Stimulated activated CD8-positive, alpha-beta memory T cell treated with anti-CD3 and anti-CD28 coated beads, Interleukin-4, amount 100 ng/mL, for 1 hour (primary cell): ENCODE results near the gene LZTS2.

Experiments used
- DNase-seq, 2 donors: peaks; one replicate each; pipeline ENCODE4 v3.0.0-alpha.2; 2020; ENCODE audit warnings: low read depth in 2 of 2, low spot score in 1 of 2

Gene LZTS2

GRCh38 chr10:100978121-100978900 is 21.3 kb upstream of the LZTS2 start:
- DNase-seq: no peak

GRCh38 chr10:100978901-100979195 is 20.8 kb upstream of the LZTS2 start:
- no peak for DNase-seq

GRCh38 chr10:100979791-100980272 is 19.8 kb upstream of the LZTS2 start:
- DNase-seq: no peak

- DNase-seq: no peak
These were observed 19.3 kb upstream of the LZTS2 start for GRCh38 chr10:100980311-100980710.

GRCh38 chr10:100980711-100981110 is 18.9 kb upstream of the LZTS2 start:
- no peak for DNase-seq

- no peak for DNase-seq
These were observed 18.3 kb upstream of the LZTS2 start for GRCh38 chr10:100981178-100981772.

GRCh38 chr10:100982916-100983830 is 16.4 kb upstream of the LZTS2 start:
- DNase-seq: no peak

GRCh38 chr10:100983868-100984671 is 15.5 kb upstream of the LZTS2 start:
- DNase-seq: no peak

GRCh38 chr10:100984672-100985177 is 14.9 kb upstream of the LZTS2 start:
- no peak for DNase-seq

- DNase-seq: no peak
These were observed 14.3 kb upstream of the LZTS2 start for GRCh38 chr10:100985336-100985735.

GRCh38 chr10:100986623-100986951 is 13.0 kb upstream of the LZTS2 start:
- no peak for DNase-seq

GRCh38 chr10:100986952-100987684 is 12.5 kb upstream of the LZTS2 start, which contains the start of the genes MRPL43 and TWNK:
MRPL43 (minus strand) TSS chr10:100987497; CDS start chr10:100987443, 54 bp downstream.
TWNK (plus strand) TSS chr10:100987543; CDS start chr10:100988211, 668 bp downstream.
- peak in 1 of 2 donors; percentile 71 for DNase-seq

GRCh38 chr10:100987685-100988049 is 11.9 kb upstream of the LZTS2 start:
- no peak for DNase-seq

GRCh38 chr10:100988166-100988565 is 11.4 kb upstream of the LZTS2 start:
- no peak for DNase-seq

- no peak for DNase-seq
These were observed 10.5 kb upstream of the LZTS2 start for GRCh38 chr10:100989088-100989487.

GRCh38 chr10:100993986-100994708 is 5.5 kb upstream of the LZTS2 start:
- DNase-seq: no peak

GRCh38 chr10:100995181-100995580 is 4.4 kb upstream of the LZTS2 start:
- no peak for DNase-seq

GRCh38 chr10:100996678-100997359 is 2.8 kb upstream of the LZTS2 start:
- DNase-seq: no peak
